ELF-1 (cell line): ENCODE measurements around the gene PTGS1.

ENCODE experiments used
- DNase-seq: peaks from one replicate; pipeline ENCODE4 v3.0.0-alpha.2; 2016; ENCODE audit warnings: low read depth, low spot score

The PTGS1 gene

DNA sequence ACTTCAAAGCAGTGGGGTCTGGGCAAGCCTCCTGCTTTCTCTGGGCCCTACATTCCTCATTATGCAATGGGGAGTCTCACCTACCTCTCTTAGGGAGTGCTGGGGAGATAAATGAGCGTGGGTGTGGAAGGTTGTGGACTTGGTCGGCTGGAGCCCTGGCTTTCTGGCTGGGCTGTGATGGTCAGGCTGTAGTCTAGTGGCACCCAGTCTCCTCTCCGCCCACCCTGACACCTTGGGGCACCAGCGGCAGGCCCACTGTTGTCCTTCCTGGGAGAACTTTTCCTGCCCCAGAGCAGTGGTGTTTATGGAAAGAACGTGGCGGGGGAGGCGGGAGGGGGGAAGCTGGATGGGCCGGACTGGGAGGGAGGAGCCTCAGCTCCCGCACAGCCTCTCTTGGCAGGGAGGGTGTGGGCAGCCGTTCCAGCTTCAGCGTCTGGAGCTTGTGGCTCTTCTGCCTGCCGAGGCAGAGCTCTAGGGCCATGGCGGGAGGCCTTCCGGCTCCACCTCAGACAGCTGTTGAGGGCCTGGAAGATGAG, 4.1 kb downstream of the PTGS1 start:
- DNase-seq: peak; percentile 54

DNA sequence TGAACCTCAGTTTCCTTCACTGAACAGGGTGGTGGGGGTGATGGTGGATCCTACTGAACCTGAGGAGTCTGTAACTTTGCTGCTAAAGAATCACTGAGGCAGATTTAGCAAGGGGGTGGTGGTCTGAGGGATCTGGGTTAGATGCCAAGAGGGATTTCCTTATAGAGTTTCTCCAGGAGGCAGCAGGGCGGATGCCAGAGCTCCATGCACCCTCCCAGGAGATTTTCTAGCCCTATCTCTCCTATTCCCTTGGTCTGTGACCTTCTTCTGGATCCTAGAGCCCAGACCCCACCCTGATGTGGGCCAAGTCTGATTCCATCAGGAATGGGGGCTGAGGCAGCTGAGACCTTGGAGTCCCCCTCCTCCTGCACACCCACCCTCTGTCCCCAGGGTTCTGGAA, 6.0 kb downstream of the PTGS1 start:
- DNase-seq: no peak

DNA sequence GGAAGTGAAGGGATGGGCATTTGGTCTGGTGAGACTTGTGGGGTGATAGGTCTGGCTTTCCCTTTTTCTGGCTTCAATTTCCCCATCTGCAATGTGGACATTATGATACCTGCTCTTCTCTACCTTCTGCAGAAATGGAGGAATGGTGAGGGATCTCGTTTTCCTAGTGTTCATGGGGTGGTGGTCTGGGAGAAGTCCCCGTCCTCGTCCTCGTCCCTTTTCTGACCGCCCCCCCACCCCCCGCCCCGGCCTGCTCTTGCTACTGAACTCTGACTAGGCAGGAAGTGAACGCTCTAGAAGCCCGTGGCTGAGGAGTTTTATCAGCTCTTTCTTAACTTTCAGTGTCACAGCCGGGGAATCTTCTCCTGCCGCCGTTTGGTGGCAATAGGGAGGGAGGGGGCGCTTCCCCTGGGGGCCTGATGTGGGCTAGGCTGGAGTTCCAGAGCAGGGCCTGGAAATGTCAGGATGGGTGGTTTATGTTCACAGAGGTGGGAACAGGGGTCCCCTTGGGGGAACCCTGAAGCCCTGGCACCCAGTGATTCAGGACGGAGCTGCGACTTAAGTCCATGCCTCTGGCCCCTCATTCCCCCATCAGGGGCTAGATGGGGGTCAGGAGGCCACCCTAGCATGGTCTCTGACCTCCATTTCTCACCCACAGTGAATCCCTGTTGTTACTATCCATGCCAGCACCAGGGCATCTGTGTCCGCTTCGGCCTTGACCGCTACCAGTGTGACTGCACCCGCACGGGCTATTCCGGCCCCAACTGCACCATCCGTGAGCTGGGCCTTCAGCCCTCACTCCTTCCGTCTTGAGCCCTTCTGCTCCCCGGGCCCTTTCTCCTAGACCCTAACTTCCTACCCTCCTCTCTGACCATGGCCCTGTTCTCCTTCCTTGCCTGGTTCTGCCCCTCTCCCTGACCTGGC, 6.7 kb downstream of the PTGS1 start:
- DNase-seq: no peak

DNA sequence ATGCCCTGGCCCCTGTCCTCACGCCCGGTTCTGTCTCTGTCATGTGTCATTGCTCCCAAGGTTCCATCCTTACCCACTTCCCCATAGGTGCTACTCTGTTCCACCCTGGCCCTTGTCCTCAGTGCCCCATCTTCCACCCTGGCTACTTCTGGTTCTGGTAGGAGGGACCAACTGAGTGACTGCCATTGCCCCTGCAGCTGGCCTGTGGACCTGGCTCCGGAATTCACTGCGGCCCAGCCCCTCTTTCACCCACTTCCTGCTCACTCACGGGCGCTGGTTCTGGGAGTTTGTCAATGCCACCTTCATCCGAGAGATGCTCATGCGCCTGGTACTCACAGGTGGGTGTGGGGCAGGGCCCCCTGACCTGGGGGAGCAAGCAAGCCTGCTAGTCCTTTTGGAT, 7.4 kb downstream of the PTGS1 start:
- DNase-seq: no peak

DNA sequence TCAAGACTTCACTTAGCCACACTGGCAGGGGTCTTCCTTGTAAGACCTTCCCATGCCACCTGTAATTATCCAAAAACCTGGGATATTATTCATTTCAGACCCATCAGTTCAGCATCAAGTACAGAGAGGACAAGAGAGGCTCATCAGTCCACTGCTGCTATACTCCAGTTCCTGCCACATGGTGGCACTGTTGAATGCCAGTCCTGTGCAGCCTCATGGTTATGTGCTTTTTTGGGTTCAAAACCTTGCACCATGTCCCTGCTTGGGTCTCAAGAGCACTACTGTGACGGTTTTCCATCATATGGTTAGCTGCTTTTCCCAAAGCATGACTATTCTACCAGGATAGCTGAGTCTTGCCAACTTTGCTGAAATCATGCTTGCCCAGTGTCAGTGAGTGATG, 8.5 kb downstream of the PTGS1 start:
- no peak for DNase-seq

DNA sequence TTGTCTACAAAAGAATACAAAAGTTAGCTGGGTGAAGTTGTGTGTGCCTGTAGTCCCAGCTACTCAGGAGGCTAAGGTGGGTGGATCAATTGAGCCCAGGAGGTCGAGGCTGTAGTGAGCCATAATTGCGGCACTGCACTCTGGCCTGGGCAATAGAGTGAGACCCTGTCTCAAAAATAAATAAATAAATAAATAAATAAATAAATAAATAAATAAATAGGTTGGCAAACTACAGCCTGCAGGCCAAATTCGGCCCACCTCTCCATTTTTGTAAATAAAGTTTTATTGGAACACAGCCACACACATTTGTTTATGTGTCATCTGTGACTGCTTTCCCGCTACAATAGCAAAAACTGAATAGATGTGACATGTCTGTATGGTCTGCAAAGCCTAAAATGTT, 9.5 kb downstream of the PTGS1 start:
- no peak for DNase-seq

DNA sequence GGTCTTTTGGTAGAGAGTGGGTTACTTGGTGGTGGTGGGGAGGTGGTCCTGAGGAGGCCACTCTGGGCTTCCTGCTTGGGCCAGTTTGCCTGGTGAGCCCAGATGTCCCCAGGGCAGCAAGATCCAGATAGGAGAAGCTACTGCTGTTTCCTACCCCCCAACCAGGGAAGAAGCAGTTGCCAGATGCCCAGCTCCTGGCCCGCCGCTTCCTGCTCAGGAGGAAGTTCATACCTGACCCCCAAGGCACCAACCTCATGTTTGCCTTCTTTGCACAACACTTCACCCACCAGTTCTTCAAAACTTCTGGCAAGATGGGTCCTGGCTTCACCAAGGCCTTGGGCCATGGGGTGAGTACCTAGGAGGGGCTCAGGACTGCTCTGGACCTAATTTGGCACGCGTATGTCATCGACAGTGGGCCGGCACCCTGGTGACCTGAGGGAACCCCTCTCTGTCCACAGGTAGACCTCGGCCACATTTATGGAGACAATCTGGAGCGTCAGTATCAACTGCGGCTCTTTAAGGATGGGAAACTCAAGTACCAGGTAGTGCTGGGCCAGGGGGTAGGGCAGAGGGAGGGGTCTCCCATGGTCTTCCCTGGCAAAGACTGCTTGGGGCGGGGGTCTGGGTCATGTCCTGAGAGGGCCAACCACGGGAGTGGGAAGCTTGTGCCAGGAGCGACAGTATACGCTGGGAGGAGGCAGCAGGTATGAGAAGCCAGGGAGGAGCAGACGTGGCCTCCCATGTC, 10.6 kb downstream of the PTGS1 start:
- DNase-seq: no peak

DNA sequence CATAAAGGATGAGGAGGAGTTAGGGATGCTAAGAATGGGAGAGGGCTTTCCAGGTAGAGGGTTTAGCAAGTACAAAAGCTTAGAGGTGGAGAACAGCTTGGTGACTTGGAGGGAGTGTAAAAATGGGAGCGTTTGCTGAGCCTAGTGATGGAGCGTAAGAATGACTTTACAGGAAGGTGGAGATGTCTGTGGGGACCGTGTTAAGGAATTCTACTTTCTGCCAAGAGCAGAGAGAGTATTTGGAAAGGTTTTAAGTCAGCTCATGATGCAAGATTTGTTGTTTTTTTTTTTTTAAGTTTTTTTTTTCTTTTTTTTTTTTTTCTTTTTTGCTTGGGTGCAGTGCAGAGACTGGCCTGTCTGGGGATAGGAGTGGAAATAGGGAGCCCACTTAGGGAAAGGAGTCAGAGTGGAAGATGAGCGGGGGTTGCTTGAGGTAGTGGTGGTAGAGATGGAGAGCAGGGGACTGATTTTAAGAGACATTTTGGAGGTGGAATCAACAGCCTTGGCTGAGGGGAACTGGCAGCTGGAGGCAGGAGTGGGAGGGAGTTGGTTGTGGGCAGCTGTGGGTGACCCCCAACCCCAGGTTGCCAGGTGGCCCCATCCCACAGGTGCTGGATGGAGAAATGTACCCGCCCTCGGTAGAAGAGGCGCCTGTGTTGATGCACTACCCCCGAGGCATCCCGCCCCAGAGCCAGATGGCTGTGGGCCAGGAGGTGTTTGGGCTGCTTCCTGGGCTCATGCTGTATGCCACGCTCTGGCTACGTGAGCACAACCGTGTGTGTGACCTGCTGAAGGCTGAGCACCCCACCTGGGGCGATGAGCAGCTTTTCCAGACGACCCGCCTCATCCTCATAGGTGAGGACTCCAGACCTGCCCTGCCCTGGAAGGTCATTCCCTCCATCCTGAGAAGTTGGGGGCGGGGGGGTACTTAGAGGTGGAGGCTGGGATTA, 12.4 kb downstream of the PTGS1 start:
- DNase-seq: no peak

DNA sequence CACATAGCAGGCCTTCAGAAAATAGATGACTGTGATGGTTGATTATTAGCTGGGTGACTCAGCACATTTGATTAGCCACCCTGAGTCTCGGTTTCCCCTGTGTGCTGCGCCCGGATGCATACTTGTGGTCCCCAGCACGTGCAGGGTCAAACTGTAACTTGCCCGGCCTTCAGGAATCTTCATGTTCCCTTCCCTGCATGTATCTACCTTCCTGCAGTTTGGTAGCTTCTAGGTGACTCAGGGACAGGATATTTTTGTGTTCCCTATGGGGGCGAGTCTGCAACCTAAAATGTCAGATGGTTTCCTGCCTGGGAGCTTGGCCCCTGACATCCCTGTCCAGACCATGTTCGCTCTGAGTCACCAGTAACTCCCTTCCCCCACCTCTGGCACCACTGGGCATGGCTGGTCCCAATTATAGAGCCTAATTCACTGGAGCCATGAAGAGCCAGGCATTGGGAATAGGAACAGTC, 13.2 kb downstream of the PTGS1 start:
- DNase-seq: no peak

DNA sequence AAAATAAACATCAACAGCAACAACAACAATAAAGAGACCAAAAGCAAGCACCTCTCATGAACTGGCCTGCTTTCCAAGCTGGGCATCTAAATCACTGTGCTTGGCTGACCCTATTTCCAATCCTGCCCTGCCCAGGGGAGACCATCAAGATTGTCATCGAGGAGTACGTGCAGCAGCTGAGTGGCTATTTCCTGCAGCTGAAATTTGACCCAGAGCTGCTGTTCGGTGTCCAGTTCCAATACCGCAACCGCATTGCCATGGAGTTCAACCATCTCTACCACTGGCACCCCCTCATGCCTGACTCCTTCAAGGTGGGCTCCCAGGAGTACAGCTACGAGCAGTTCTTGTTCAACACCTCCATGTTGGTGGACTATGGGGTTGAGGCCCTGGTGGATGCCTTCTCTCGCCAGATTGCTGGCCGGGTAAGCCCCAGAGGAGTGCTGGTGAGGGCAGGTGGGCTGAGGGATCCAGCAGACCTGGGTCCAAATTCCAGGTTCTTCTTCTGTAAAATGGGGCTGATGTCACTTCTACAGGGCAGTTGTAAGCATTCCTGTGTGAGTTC, 15.6 kb downstream of the PTGS1 start:
- no peak for DNase-seq

DNA sequence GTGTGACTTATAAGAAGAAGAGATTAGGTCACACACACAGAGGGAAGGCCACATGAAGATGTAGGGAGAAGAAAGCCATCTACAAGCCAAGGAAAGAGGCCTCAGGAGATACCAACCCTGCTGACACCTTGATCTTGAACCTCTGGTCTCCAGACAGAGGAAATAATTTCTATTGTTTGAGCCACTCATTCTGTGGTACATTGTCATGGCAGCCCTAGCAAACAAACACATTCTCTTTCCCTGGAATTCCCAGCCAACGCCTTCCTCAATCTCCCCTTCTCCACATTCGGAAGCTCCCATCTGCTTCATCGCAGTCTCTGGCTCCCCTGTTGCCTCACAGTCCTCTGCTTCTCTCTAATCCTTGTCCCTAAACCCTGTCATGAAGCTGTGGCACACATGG, 16.7 kb downstream of the PTGS1 start:
- no peak for DNase-seq

DNA sequence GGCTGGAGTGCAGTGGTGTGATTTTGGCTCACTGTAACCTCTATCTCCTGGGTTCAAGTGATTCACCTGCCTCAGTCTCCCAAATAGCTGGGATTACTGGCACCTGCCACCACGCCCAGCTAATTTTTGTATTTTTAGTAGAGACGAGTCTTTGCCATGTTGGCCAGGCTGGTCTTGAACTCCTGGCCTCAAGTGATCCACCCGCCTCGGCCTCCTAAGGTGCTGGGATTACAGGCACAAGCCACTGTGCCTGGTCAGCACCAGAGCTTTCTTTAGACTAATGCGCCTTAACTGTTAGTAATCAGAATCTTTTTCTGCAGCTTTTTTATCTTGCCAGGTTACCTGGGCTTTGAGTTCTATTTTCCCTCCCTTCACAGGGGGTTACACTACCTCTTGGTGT, 18.4 kb downstream of the PTGS1 start:
- DNase-seq: no peak

DNA sequence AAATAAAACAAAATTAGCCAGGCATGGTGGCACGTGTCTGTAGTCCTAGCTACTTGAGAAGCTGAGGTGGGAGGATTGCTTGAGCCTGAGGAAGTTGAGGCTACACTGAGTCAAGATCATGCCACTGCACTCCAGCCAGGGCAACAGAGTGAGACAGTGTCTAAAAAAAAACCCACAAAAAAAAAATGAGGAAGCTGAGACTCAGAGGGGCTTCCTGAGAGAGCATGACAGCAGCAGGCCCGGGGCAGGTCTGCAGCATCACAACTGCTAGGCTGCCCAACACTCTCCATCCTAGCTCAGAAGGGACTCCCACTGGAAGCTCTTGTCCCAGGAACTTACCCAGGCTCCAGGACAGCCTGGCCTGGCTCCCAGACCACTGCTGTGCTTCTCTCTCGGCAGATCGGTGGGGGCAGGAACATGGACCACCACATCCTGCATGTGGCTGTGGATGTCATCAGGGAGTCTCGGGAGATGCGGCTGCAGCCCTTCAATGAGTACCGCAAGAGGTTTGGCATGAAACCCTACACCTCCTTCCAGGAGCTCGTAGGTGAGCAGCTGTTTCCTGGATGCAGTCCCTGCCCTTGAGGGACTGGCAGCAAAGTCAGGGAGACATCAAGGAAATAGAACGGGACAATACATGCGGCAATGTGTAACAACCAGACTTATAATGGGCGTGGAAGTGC, 19.1 kb downstream of the PTGS1 start:
- no peak for DNase-seq

DNA sequence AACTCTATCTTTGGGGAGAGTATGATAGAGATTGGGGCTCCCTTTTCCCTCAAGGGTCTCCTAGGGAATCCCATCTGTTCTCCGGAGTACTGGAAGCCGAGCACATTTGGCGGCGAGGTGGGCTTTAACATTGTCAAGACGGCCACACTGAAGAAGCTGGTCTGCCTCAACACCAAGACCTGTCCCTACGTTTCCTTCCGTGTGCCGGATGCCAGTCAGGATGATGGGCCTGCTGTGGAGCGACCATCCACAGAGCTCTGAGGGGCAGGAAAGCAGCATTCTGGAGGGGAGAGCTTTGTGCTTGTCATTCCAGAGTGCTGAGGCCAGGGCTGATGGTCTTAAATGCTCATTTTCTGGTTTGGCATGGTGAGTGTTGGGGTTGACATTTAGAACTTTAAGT, 21.5 kb downstream of the PTGS1 start:
- DNase-seq: no peak

DNA sequence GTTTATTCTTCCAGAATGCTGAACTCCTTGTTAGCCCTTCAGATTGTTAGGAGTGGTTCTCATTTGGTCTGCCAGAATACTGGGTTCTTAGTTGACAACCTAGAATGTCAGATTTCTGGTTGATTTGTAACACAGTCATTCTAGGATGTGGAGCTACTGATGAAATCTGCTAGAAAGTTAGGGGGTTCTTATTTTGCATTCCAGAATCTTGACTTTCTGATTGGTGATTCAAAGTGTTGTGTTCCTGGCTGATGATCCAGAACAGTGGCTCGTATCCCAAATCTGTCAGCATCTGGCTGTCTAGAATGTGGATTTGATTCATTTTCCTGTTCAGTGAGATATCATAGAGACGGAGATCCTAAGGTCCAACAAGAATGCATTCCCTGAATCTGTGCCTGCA, 21.9 kb downstream of the PTGS1 start:
- no peak for DNase-seq

DNA sequence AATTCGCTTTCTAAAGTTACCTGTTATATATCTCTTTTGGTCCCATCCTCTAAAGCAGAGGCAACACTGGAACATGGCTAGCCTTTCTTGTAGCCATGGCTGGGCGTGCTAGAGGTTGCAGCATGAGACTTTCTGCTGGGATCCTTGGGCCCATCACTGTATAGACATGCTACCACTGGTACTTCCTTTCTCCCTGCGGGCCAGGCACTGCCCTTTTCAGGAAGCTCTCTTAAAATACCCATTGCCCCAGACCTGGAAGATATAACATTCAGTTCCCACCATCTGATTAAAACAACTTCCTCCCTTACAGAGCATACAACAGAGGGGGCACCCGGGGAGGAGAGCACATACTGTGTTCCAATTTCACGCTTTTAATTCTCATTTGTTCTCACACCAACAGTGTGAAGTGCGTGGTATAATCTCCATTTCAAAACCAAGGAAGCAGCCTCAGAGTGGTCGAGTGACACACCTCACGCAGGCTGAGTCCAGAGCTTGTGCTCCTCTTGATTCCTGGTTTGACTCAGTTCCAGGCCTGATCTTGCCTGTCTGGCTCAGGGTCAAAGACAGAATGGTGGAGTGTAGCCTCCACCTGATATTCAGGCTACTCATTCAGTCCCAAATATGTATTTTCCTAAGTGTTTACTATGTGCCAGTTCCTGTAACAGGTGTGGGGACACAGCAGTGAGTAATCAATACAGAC, 22.6 kb downstream of the PTGS1 start:
- no peak for DNase-seq

DNA sequence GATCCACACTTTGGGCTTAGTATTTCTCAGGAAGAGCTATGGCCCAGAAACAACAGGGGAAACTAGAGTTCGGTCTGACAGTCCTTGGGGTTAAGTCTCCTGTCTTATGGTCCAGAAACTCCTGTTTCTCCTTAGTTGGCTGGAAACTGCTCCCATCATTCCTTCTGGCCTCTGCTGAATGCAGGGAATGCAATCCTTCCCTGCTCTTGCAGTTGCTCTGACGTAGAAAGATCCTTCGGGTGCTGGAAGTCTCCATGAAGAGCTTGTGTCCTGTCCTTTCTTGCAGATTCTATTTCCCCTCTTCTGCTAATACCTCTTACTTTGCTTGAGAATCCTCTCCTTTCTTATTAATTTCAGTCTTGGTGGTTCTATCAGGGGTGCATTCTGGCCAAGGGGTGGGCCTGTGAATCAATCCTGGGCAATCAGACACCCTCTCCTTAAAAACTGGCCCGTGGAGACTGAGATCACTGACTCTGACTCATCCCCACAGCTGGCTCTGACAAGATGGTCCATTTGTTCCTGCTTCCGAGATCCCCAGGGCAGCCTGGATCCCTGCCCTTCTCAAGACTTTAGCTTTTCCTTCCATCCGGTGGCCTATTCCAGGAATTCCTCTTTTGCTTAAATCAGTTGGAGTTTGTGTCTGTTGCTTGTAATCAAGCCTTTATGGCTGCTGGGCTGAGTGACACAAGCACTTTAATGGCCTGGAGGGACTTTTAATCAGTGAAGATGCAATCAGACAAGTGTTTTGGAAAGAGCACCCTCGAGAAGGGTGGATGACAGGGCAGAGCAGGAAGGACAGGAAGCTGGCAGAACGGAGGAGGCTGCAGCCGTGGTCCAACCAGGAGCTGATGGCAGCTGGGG, 23.7 kb downstream of the PTGS1 start:
- no peak for DNase-seq

DNA sequence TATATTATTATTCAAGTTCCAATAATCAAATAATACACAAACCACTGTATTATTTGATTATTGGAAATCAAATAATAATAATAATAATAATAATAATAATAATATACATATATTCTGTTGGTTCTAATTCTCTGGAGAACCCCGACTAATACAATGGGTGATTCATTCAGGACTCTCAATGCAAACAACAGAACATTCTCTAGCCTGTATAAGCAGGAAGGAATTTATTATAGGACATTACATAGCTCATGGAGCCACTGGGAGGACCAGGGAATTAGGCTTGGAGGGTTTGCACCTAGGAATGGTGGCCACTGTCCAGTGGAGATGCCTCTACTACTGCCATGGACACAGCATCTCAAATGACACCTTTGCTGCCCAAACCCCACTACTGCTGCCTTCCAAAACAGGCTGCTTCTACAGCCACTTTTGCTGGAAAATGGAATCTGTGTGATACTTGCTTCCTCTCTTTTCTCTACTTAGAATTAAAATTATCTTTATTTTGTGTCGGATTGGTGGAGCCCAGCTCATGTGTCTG, 25.9 kb downstream of the PTGS1 start:
- DNase-seq: no peak

DNA sequence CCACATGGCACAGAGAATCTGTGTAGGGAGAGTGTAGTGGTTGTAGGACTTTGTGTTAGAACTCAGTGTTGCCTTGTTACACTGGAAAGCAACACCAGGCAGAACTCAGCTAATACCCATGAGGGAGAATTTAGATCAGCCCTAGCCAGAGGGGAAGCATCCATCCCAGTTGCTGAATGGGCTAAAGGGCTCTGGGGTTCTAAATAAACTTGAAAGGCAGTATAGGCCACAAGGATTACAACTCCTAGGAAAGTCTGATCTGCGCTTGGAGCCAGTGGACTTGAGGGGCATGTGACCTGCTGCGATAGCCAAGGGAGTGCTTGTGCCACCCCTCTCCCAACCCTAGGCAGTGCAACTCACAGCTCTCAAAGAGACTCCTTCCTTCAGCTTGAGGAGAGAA, 26.9 kb downstream of the PTGS1 start:
- DNase-seq: no peak
